Eye (tissue), 1 donor: ENCODE results near the gene TMCO6.
"Not testable (repeated sequence)": the region's sequence is repeated elsewhere in the genome, so short reads cannot be mapped to it uniquely, and the experiment has no call there.

Experiments
- DNase-seq: peaks from one replicate; pipeline ENCODE4 v3.0.0-alpha.2; 2015

The TMCO6 gene

DNA sequence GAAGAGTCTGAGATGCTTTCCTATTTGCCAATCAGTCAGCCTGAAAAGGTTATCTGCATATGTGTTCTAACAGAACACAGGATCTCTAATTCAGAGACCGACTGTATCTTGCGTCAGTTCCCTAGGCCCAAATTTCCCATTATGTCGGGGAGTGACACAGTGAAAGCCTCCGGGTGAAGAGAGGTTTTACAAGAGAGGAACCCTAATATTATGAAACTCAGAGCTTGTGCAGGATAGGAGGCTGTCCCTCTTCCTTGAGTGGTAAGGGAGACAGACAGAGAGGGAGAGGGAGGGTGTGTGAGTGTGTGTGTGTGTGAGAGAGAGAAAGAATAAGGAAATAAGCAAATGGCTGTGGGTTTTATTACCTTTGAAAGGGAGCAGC, 8.2 kb upstream of the TMCO6 start:
- DNase-seq: no peak

DNA sequence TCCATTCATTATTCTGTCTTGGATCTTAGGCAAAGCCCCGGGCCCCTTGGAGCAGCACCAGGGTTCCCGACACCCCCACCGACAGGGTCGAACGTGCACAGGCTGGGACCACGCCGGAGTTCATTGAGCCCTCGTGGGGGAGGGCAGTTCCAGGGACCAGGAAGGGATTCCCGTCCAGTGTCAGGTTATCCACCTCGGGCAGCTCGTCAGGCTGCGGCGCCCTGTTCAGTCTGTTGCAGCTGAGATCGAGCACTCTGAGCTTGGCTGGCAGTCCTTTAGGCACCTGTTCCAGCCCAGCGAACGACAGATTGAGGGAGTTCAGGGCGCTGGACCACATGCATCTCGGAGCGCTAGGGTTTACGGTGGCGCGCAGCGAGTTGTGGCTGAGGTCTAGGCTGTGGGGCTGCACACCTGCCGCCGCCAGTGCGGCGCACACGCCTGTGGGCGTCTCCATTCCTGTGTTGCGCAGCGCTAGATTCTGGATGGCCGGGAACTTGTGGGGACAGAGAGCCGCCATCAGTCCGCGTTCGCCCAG, 7.4 kb upstream of the TMCO6 start:
- DNase-seq: peak; percentile 66

DNA sequence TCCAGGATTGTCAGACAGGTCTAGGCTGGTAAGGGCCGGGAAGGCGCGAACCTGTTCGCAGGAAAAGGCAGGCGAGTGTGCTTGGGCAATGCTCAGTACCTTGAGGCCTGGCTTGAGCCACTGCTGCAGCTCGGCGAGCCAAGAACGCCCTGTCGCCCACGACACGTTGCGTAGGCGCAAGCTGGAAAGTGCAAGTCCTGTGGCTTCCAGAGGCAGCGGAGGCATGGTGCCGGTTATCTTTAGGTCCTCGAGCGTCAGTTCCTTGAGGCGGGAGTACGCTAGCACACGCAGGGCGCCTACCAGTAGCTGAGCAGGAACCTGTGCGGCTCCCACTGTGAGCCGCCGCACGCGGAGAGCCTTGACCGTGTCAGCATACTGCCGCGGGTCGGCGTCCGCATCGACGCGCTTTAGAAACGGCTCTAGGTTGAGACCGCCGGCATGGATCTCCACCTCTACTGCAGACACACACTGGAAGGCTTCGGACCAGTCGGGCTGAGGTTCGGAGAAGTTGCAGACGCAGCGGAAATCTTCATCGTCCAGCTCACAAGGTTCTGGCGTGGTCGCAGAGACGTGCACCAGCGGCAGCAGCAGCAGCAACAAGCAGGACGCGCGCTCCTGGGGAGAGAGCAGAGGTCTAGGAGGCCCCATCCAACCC, 6.8 kb upstream of the TMCO6 start:
- DNase-seq: peak; percentile 70

DNA sequence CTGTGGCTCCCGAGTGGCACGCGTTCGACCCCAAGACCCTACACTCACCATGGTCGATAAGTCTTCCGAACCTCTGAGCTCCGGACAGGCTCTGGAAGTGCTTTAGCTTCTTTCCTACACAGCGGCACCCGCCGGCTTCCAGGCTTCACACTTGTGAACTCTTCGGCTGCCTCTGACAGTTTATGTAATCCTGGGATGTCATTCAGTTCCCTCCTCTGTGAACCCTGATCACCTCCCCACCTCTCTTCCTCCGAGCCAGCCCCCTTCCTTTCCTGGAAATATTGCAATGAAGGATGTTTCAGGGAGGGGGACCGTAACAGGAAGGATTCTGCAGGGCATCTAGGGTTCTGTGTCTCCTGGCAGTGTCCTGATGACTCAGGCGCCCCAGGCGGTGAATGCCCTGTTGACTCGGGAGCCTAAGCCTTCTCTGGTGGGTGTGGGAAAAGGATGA, 6.2 kb upstream of the TMCO6 start, which contains the start of gene CD14:
Gene CD14, minus strand, starts transcription at position 155 of the 451 bp plus-strand sequence. Its CDS starts 104 bp downstream, at position 51.
- no peak for DNase-seq

GRCh38 chr5:140633501-140633900, 5.8 kb upstream of the TMCO6 start:
- DNase-seq: no peak

DNA sequence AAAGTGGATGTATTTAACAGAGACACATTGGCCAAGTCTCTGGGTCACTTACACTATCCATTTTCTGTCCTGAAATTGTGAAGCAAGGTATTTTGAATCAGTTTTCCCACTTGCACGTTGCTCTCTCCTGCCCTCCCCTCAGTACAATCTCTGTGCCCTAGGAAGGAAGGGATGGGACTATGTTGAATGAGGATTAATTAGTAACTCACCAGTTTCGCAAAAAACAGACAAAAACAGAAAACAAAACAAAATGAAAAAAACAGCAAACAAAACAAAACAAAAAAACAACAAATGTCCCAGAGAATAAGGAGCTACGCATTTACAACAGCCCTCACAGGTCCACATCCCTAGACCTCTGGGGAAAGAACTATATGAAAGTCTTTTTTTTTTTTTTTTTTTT, 5.1 kb upstream of the TMCO6 start:
- DNase-seq: no peak

DNA sequence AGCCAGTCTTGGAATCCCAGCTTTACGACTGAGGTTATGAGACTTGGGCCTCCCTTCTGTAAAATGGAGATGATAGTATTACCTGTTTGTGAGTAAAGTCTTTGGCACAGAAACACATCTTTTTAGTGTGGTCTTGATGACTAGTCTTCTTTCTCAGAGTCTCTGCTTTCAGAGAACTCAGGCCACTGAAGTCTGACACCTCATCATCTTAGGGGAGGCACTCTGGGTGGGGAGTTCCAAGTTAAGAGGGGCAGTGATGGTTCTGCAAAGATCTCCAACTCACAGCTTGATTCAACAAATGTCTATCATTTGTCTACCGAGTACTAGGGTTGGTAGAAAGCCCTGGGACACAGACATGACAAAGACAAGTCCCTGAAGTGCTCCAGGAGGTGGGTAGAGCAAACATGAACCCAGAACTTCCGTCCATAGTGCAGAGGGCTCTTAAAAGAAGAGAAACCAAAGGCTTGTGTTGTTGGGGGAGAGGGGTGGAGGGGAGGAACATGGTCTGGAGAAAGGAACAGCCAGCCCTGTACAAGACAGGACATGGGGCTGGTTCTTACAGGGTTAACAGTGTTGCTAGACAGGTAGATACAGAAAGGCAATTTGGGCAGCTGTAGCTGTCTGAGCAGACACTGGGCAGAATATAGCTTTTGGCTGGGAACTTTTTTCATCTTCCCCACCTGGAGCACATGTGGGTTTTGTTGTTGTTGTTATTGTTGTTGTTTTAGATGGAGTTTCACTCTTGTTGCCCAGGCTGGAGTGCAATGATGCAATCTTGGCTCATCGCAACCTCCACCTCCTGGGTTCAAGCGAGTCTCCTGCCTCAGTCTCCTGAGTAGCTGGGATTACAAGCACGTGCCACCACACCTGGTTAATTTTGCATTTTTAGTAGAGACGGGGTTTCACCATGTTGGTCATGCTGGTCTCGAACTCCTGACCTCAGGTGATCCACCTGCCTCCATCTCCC, 3.7 kb upstream of the TMCO6 start:
- no peak for DNase-seq

GRCh38 chr5:140637371-140638100, 1.7 kb upstream of the TMCO6 start:
- no peak for DNase-seq

- DNase-seq: not testable (repeated sequence)
These were observed 428 bp upstream of the TMCO6 start for GRCh38 chr5:140638898-140639147.

DNA sequence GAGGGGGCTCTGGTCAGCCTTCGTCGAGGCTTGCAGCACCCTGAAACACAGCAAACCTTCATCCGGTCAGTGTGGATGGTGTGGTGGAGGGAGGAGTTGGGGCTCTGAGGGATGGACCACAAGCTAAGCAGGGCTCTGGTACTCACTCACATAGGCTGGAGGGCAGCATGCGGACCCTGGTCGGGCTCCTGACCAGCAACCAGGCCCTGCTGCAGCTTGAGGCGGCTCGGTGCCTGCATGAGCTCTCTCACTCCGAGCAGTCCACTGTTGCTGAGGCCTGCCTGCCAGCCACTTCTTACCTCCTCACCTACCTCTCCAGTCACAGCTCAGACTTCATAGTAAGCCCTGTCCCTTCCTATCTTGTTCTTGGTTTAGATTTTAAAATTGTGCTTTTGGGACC, 2.5 kb downstream of the TMCO6 start:
- DNase-seq: no peak

DNA sequence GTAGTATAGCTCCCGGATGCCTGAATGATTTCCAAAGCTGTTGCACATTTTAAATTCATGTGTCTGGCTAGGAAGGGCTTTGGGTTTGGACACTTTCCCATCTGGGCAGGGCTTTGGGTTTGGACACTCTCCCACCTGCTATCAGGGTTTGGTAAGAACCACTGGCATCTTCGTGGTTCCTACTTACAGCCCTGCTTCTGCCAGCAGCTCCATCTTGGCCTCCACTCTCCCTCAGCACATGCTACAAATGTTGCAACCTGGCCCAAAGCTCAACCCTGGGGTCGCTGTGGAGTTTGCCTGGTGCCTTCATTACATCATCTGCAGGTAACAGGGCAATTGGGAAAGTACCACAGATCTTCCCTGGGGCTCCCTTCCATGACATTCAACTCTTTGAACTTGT, 3.5 kb downstream of the TMCO6 start:
- DNase-seq: no peak

GRCh38 chr5:140647042-140647419, 7.8 kb downstream of the TMCO6 start:
- no peak for DNase-seq

DNA sequence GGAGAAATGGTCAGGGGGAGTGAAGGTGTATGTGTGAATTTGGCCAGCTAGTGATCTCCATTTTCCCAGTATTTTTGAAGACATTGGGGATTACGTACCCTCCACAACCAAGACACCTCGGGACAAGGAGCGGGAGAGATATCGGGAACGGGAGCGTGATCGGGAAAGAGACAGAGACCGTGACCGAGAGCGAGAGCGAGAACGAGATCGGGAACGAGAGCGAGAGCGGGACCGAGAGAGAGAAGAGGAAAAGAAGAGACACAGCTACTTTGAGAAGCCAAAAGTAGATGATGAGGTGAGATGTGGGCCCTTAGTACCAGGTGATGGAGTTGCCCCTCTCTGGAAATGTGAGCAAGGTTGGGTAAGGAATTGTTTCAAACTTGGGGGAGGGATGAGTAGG, 19.6 kb downstream of the TMCO6 start:
- no peak for DNase-seq

DNA sequence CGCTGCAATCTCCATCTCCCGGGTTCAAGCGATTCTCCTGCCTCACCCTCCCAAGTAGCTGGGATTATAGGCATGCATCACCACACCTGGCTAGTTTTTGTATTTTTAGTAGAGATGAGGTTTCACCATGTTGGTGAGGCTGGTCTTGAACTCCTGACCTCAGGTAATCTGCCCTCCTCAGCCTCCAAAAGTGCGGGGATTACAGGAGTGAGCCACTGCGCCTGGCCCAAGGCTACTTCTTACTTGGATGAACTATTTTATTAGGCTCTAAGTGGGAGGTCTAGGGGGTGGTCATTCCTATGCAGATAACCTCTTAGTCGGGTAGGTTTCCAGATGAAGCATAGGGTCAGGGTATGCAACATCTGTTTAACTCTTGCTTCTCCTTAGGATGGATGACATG, 21.1 kb downstream of the TMCO6 start:
- not testable (repeated sequence) for DNase-seq

GRCh38 chr5:140664030-140664358, 24.7 kb downstream of the TMCO6 start:
- no peak for DNase-seq

GRCh38 chr5:140664359-140665119, 25.3 kb downstream of the TMCO6 start, which contains the start of gene WDR55:
TSS of gene WDR55 (plus strand) at chr5:140664904. CDS start at chr5:140664913, 9 bp downstream.
- peak; percentile 97 for DNase-seq

DNA sequence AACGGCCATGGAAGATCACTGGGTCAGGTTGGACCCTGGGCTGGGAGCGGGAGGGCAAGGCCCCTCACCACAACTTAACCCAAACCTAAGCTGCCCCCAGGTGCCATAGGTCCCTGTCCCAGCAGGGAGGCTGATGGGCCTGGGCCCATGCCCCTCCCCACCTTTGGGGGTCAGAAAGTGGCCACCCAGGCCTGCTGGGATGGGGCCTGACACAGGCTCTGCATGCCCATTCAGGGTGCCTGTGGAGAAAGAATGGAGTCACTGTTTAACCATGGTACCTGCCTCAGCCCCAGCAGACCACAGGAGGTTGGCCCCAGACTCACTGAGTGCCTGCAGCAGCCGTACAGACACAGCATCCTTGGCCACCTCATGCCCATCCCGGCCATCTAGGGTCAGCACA, 31.8 kb downstream of the TMCO6 start:
- DNase-seq: not testable (repeated sequence)

GRCh38 chr5:140671472-140672125, 32.3 kb downstream of the TMCO6 start:
- DNase-seq: no peak

DNA sequence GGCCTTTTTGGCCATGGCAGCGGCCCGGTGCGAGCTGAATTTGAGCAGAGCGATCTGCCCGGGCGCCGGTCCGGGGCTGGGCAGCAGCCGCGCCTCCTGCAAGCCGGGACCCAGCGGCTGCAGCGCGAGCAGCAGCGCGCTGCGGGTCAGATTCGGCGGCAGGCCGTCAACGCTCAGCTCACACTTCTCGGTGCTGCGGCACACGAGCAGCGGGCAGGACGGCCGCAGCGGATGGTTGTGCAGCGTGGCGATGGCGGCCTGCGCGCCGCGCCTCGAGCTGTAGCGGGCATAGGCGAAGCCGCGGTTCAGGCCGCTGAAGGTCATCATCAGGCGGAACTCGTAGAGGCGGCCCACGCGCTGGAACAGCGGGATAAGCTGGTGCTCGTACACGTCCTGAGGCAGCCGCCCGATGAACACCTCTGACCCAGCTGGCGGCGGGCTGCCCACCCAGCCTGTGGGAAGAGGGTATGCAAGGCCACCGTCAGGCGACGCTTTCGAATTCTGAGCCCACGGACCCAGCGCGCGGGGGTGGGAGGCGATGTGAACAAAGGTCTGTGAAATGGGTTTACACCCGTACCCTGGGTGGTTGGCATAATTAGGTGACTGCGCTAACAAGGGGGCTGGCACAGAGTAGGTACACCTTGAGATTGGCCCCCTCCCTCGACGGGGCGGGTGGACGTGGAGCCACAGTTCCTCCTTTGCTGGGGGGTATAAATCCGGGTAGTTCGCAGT, 33.4 kb downstream of the TMCO6 start:
- DNase-seq: peak; percentile 48

- no peak for DNase-seq
These were observed 34.1 kb downstream of the TMCO6 start, which contains the start of gene DND1 for GRCh38 chr5:140673187-140673976. TSS of gene DND1 (minus strand) at chr5:140673576. CDS start at chr5:140673542, 34 bp downstream.
